ENCODE measurements around the gene MAN1A2.

Gene MAN1A2

DNA sequence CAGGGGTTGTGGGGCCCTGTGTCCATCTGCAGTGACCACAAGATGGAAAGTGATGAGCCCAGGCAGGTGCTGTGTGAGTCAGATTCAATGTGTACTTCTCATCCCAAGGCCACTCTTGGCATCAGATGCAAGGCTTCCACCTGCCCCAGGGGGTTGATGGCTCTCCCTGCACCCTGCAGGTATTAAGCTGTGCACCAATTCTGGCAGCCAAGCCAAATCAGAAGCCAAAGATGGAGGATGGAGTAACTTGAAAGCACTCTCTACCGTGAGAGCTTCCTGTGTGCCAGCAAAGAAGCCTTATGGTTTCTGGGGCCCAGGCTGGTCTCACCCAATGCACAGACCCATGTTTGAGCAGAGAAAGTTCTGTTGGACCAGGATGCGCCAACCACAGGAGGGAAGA, 194.3 kb downstream of the MAN1A2 start:
- no peak for DNase-seq

GRCh38 chr1:117562581-117563491, 195.6 kb downstream of the MAN1A2 start:
- DNase-seq: no peak

DNA sequence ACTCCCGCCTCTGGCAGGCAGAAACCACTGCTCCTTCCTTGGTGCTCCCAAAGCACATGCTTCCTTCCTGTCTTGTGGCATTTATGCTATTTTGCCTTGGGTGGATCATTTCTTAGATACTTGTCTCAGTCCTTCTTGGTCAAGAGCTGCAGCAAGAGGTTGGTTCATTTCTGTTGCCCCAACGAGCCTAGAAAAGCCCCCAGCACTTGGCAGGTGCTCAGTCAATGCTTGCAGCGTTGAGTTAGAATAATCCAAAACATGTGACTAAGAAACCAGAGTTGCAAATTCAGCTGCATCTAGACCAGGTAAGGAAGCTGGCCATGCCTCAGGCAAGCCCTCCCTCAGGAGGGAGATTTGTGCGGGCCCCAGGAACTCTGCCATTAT, 196.2 kb downstream of the MAN1A2 start:
- no peak for DNase-seq

GRCh38 chr1:117564227-117565075, 197.2 kb downstream of the MAN1A2 start:
- DNase-seq: no peak

DNA sequence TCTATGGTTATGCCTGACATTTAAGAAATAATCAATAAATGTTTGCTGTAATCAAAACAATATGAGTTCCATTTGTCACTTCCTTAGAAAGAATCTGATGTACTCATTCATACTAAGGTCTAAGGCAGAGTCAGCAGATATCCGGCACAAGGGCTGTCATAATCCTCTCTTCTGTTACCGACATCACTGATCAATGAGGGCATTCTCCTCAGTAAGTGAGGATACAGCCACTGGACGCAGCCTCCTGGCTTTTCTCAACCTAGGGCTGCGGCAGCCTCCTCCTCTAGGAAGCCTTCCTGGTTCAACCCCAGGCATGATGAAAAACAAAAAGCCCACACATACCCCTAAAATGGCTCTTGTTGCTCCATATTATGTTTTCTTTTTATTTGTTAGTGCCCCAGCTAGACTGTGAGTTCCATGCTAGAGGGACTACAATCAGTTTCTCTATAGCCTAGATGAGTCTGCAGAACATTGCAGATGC, 197.9 kb downstream of the MAN1A2 start:
- no peak for DNase-seq

GRCh38 chr1:117565745-117566455, 198.7 kb downstream of the MAN1A2 start:
- no peak for DNase-seq

DNA sequence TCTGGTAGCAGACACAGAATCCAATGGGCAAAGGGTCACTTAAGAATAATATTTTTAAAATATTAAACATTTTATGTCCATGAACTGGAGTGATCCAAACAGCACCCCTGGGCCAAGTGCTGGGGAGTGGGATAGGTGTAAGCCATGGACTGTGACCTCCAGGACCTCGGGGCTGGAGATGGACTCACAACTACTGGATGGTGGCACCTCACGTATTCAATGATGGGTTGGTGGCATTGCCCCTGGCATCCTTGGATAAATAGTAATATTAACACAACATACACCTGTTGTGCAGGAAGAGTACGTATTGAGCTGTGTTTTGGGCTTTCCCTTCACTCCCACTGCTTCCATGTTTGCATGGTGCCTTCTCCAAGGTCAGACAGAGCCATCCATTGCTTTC, 199.3 kb downstream of the MAN1A2 start:
- DNase-seq: no peak

GRCh38 chr1:117567435-117567834, 200.2 kb downstream of the MAN1A2 start:
- DNase-seq: no peak

DNA sequence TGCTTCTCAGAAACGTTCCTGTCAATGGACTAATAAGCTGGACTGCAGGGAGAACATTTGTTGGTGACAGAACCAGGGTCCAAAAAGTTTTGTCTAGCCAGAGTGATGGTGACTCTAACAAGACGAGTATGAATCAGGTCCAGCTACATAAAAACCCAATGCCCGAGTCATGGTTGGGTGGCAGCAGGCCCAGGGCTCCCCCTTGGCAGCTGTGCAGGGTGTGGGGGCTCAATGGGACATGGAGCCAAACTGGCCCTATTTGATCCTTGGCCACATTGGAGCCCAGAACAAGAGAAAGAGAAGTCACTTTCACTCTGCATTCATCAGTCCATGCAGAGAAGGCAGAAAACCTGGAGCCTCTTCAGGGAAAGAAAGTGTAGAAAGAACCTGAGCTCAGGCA, 200.7 kb downstream of the MAN1A2 start:
- DNase-seq: no peak

GRCh38 chr1:117568999-117569398, 201.8 kb downstream of the MAN1A2 start:
- no peak for DNase-seq

- DNase-seq: no peak
These were observed 202.6 kb downstream of the MAN1A2 start for GRCh38 chr1:117569856-117570255.

DNA sequence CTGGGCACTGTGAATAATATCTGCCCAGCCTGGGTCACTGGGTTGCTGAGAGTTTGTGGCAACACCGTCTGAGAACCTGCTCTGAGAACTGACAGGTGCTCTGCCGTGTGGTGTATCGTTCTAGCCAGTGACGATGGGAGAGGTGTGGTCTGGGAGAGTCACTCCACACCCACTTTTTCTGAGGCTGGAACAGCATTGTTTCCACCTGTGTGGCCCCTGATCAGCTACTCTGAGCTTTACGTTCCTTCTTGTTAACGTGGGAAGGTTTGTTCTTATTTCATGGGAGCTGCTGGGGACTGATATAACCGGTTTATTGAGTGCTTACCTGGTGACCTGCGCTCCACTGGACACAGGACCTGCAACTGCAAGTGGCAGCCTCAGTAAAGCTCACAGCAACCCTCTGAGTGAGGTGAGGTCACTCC, 203.8 kb downstream of the MAN1A2 start:
- DNase-seq: no peak

DNA sequence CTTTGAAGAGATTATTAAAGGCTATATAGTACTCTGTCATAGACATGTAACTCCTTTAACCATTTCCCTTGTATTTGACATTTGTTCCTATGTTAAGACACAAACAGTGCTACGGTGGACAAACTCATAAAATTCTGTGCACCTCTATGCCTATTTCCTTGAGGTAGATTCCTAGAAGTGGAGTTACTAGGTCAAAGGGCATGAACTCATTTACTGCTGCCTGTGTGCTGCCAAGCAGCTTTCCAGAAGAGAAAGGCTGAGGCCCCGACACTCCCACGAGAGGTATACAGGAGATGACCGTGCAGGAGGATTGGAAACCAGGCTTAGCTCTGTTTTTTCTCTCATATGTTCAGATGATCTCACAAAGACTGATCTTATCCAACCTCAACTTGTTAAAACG, 204.2 kb downstream of the MAN1A2 start:
- no peak for DNase-seq

DNA sequence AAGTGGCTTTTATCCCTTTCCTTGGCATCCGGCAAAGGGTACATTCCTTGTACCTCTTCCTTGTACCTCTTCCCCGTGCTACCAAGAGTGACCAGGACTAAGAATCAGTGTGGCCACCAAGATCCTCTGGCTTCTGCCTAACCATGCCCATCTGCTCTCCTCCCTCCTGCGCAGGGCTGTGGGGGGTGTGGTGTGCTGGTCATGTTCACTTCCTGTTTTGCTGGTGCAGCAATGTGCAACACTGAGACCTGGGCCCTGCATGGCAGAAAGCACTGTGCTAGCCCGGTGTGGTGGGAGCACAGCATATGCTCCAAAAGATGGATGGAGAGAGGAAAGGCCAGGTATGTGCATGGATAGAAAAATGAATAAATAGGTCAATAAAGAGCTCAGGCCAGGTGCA, 205.3 kb downstream of the MAN1A2 start:
- peak; percentile 42 for DNase-seq

DNA sequence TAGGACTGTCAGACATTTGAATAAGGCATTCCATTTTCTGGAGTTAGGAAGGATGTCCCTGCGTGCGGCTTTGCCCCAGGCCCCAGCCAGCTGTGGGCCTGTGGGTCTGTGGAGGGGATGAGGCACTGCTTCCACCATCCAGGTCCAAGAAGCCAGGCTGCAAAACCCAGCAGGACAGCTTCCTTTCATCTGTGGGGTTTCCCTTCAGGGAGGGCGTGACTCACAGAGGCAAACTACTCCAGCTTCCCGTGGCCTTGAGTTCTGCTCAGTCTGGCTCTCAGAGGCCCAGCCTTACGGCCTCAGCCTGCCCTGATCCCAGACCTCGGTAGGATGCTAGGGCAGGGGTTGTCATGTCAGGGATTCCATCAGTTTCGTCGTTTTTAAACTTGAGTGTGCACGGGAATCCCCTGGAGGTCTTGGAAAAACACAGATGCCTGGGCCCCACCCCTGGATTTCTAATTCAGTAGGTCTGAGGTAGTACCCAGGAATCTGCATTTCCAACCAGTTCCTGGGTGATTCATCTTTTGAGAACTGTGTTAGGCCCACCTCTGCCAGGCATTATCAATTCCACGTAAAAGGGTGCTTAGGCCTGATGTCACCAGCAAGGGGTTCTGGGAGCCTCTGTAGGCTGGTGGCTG, 206.3 kb downstream of the MAN1A2 start:
- DNase-seq: no peak

GRCh38 chr1:117574161-117574835, 207.0 kb downstream of the MAN1A2 start:
- no peak for DNase-seq

- DNase-seq: no peak
These were observed 208.5 kb downstream of the MAN1A2 start for GRCh38 chr1:117575586-117576225.

DNA sequence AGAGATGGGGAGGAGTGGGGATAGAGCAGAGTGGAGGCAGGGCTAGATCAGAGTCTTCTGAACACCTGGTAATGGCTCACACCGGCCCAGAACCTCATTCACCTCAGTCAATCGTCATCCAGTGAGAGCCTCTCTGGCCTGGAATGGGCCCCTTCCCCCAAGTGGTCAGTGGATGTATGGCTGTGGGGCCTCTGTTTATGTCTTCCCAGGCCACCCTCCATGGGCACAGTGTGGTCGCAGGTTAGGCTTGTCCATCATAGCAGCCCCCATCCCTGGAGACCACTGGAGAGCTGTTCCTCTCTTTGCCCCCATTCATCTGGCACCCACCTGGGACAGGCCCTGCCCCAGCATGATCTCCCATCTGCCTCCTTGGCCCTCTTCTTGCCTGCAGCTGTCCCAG, 209.0 kb downstream of the MAN1A2 start:
- DNase-seq: no peak

DNA sequence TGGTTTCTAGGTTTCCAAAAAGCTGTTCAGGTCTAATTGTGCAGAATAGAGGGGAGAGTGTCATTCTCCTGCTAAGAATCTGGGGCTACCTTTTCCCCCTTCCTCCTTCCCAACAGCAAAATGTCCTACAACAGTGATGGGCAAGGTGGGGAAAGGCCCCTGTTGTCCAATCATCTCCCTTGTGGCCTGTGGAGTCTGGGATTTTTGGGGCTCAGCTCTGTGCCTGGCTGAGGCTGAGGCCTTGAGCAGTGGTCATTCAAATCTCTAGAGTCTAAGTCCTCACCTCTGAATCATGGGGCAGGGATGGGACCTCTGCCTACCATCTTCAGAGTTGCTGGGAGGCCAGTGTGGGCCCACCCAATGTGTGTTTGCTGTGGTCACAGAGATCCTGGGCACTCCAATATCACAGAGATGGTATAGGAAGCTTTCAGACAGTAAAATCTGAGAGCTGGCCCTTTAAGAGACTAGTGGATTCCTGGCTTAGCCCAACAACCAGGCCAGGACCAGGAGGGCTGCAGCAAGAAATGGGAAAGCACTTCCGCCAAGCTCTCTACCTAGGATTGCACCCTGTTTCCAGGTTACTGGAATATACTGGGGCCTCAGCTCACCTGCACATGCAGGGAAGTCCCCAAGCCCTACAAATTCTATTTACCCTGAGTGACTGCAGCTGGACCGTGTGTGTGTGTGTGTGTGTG, 210.1 kb downstream of the MAN1A2 start:
- no peak for DNase-seq

DNA sequence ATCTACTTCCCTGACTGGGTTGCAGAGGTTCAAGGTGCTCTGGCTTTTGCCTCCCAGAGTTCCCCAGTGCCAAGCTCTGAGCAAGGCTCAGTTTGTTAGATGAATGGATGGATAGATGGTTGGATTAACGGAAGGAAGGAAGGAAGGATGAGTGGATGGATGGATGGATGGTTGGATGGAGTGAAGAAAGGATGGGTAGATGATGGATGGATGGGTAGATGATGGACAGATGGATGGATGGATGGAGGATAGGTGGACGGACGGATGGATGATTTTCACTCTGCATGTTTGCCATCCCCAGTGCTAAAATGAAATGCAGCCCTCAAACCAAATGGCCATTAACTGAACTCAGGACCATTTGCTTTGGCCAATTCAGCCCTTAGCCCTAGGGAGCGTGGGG, 211.2 kb downstream of the MAN1A2 start:
- DNase-seq: no peak

Data from activated gamma-delta T cell treated with Interleukin-2 at 50 U/mL for 16 hours (primary cell).